ENCODE results near the gene ZIC4.

- TF ChIP-seq NFIC (IDR thresholded peaks at IDR 0.05), result no peak
- no peak for TF ChIP-seq MAX (IDR thresholded peaks at IDR 0.05)
- TF ChIP-seq CEBPB (IDR thresholded peaks at IDR 0.05), result no peak
- no peak for TF ChIP-seq ZBTB7A (IDR thresholded peaks at IDR 0.05; ENCODE audit: low read depth)
- no peak for TF ChIP-seq RAD21 (IDR thresholded peaks at IDR 0.05; ENCODE audit: low read depth)
- no peak for TF ChIP-seq TAF1 (IDR thresholded peaks at IDR 0.05; ENCODE audit: low read depth)
- TF ChIP-seq EP300 (IDR thresholded peaks at IDR 0.05; ENCODE audit: borderline replicate concordance), result no peak
- no peak for TF ChIP-seq REST (IDR thresholded peaks at IDR 0.05; ENCODE audit: low read depth)
- no peak for TF ChIP-seq EGR1 (IDR thresholded peaks at IDR 0.05)
- no peak for TF ChIP-seq YY1 (IDR thresholded peaks at IDR 0.05; ENCODE audit: low read depth)
- no peak for TF ChIP-seq TCF12 (IDR thresholded peaks at IDR 0.05; ENCODE audit: low read depth)
- no peak for TF ChIP-seq CREB1 (IDR thresholded peaks at IDR 0.05; ENCODE audit: low read depth)
Measured at GRCh38 chr3:147397875-147398812, 8.2 kb downstream of the ZIC4 start.
